ENCODE data around the gene TBCD. TPM values are rescaled to one million over a fixed set of nuclear protein-coding genes. Genes with fewer than 3 reads are reported as not detected.

Gene TBCD
- total RNA-seq, 1 experiment from 2014 or later, result 129 TPM

DNA sequence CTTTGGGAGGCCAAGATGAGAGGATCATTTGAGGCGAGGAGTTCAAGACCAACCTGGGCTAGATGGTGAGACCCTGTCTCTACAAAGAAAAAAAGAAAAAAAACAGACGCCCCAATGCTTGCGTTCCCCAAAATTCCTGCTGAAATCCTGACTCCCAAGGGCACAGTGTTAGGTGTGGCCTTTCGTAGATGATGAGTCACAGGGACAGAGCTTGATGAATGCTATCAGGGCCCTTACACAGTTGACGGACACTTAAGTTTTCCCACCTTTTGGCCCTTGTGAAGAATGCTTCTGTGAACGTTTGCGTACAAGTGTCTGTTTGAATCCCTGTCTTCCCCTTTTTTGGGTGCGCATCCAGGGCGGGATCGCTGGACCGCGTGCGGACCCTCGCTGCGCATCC is 104.5 kb downstream of the TBCD start:
- Histone ChIP-seq H2BK12ac (ENCODE audit: insufficient read length, low read depth, low read length) (no peak overlapping the region), H3K27me3 (ENCODE audit: insufficient read depth, low read length) (no peaks in the 10 kb centered on the region), H2BK120ac (ENCODE audit: low read depth, low read length, poor library complexity, severe bottlenecking) (no peak overlapping the region), H4K20me1 (ENCODE audit: control insufficient read depth, insufficient read depth, insufficient read length) (no peaks in the 10 kb centered on the region), H2BK20ac (ENCODE audit: low read depth, low read length, poor library complexity, severe bottlenecking) (no peak overlapping the region), H4K5ac (ENCODE audit: insufficient read length, low read depth, low read length) (no peak overlapping the region), H3K4me2 (ENCODE audit: insufficient read depth, insufficient read length, low read length) (no peak overlapping the region), H4K8ac (replicated peaks; ENCODE audit: insufficient read length, low read depth, low read length) (no peak overlapping the region), H2BK5ac (ENCODE audit: insufficient read length, low read length) (no peak overlapping the region), H3K4me1 (ENCODE audit: insufficient read depth, low read length) (no peaks in the 10 kb centered on the region), H3K18ac (ENCODE audit: insufficient read length, low read depth, low read length) (no peak overlapping the region), H3T11ph (ENCODE audit: low read length) (no peak overlapping the region), H3K79me2 (ENCODE audit: insufficient read depth, low read length) (no peaks in the 10 kb centered on the region), H3K56ac (ENCODE audit: insufficient read length, low read depth, low read length) (no peak overlapping the region), H3K14ac (ENCODE audit: insufficient read depth, low read length) (no peak overlapping the region), H3K79me1 (ENCODE audit: insufficient read depth, low read depth, low read length, poor library complexity, severe bottlenecking) (no peaks in the 10 kb centered on the region), H3K9ac (ENCODE audit: extremely low read depth, insufficient read length, low read length) (no peak overlapping the region), H3K23ac (ENCODE audit: insufficient read length, low read depth, low read length) (no peak overlapping the region), H2BK15ac (ENCODE audit: low read depth, low read length) (no peak overlapping the region), H4K91ac (ENCODE audit: insufficient read length, low read depth, low read length) (no peak overlapping the region), H2AFZ (ENCODE audit: low read length) (no peak overlapping the region), H3K27ac (ENCODE audit: insufficient read length, low read depth, low read length) (no peak overlapping the region), H2AK5ac (ENCODE audit: insufficient read length, low read length) (no peak overlapping the region), H3K4ac (ENCODE audit: low read depth, low read length) (no peak overlapping the region), H3K23me2 (ENCODE audit: insufficient read length, low read depth, low read length, poor library complexity, severe bottlenecking) (no peaks in the 10 kb centered on the region), H3K9me3 (ENCODE audit: control insufficient read depth, low read depth, low read length) (no peaks in the 10 kb centered on the region)
- no peak for DNase-seq
- Mint-ChIP-seq H3K4me3 (no peak overlapping the region), H3K4me1 (peaks cover 7 to 9% of the 10 kb centered on the region in 2 experiments), H3K36me3 (ENCODE audit: insufficient read depth in 1 of 3, low read depth in 3 of 3) (peaks cover 27 to 30% (median 30%) of the 10 kb centered on the region in 3 experiments), H3K27me3 (ENCODE audit: low read depth) (no peaks in the 10 kb centered on the region), H3K9me3 (no peaks in the 10 kb centered on the region), H3K27ac (no peak overlapping the region)
- no CpG with 5 or more reads among the region's 15 CpGs for WGBS (ENCODE audit: extremely low coverage, insufficient read length, low lambda C conversion rate)
- no peak for TF ChIP-seq CTCF (conservative IDR thresholded peaks at IDR 0.05)
